Renal cortex interstitium (tissue), 11 donors: ENCODE data around the gene RBMS3. TPM values are rescaled to one million over a fixed set of nuclear protein-coding genes. Genes with fewer than 3 reads are reported as not detected.
"Not testable (repeated sequence)": the region's sequence is repeated elsewhere in the genome, so short reads cannot be mapped to it uniquely, and the experiment has no call there.

Experiments used
- DNase-seq, 11 donors: peaks; one replicate each; pipeline ENCODE4 v3.0.0-alpha.2; 2013; ENCODE audit warnings: low read depth in 9 of 11, low spot score in 4 of 11; ENCODE audit errors: extremely low read depth in 1 of 11
- polyA plus RNA-seq, 3 donors: library from polyadenylated mRNA; unstranded; fragments of 120-200 nt; gene quantifications; one replicate each; pipeline ENCODE4 v1.2.1, GENCODE V29; 2013; ENCODE audit not compliant: insufficient read length in 3 of 3

RBMS3 gene
- polyA plus RNA-seq, 3 donors: 13.6 to 15.7 (median 14.4) TPM

- no peak for DNase-seq
These were observed 365.2 kb downstream of the RBMS3 start for GRCh38 chr3:29646043-29646442.

GRCh38 chr3:29649815-29650547, 369.1 kb downstream of the RBMS3 start:
- DNase-seq: no peak

GRCh38 chr3:29653680-29654079, 372.8 kb downstream of the RBMS3 start:
- no peak for DNase-seq

- DNase-seq: no peak
These were observed 374.3 kb downstream of the RBMS3 start for GRCh38 chr3:29655015-29655747.

GRCh38 chr3:29665688-29666087, 384.8 kb downstream of the RBMS3 start:
- DNase-seq: no peak

GRCh38 chr3:29668233-29668632, 387.4 kb downstream of the RBMS3 start:
- no peak for DNase-seq

- DNase-seq: no peak
These were observed 387.9 kb downstream of the RBMS3 start for GRCh38 chr3:29668728-29669127.

- DNase-seq: not testable (repeated sequence)
These were observed 389.6 kb downstream of the RBMS3 start for GRCh38 chr3:29670476-29670875.

- no peak for DNase-seq
These were observed 396.6 kb downstream of the RBMS3 start for GRCh38 chr3:29677421-29677820.

- DNase-seq: no peak
These were observed 399.1 kb downstream of the RBMS3 start for GRCh38 chr3:29679944-29680343.

- DNase-seq: no peak
These were observed 402.4 kb downstream of the RBMS3 start for GRCh38 chr3:29683018-29683993.

GRCh38 chr3:29686889-29687592, 406.2 kb downstream of the RBMS3 start:
- no peak for DNase-seq

GRCh38 chr3:29690686-29691353, 409.9 kb downstream of the RBMS3 start:
- no peak for DNase-seq

GRCh38 chr3:29693863-29694262, 413.0 kb downstream of the RBMS3 start:
- peak in 2 of 11 donors; percentile 32 to 43 for DNase-seq

- DNase-seq: no peak
These were observed 413.5 kb downstream of the RBMS3 start for GRCh38 chr3:29694331-29694730.

- no peak for DNase-seq
These were observed 413.9 kb downstream of the RBMS3 start for GRCh38 chr3:29694783-29695182.

GRCh38 chr3:29695201-29695600, 414.3 kb downstream of the RBMS3 start:
- no peak for DNase-seq

GRCh38 chr3:29695643-29696198, 414.9 kb downstream of the RBMS3 start:
- DNase-seq: no peak
